Subcutaneous abdominal adipose tissue (tissue), 5 donors: Measurements from ENCODE around the gene BMP2K.

Source experiments
- H3K27ac ChIP-seq: one replicate; pipeline ENCODE4 v1.7.0; 2013; ENCODE audit warnings: low read depth, mild to moderate bottlenecking, inconsistent platforms, low read length, moderate library complexity
- H3K27me3 ChIP-seq, 5 donors: one replicate each; pipeline ENCODE4 v1.7.0; 2013; ENCODE audit warnings: low read length in 5 of 5, inconsistent platforms in 1 of 5; ENCODE audit not compliant: control insufficient read depth in 5 of 5, insufficient read depth in 4 of 5
- H3K36me3 ChIP-seq, 5 donors: one replicate each; pipeline ENCODE4 v1.7.0; 2013; ENCODE audit warnings: low read length in 5 of 5; ENCODE audit not compliant: control insufficient read depth in 5 of 5, insufficient read depth in 5 of 5
- H3K4me1 ChIP-seq, 5 donors: one replicate each; pipeline ENCODE4 v1.7.0; 2013; ENCODE audit warnings: low read length in 5 of 5, mild to moderate bottlenecking in 3 of 5, moderate library complexity in 1 of 5; ENCODE audit not compliant: control insufficient read depth in 5 of 5, insufficient read depth in 5 of 5
- H3K4me3 ChIP-seq, 5 donors: one replicate each; pipeline ENCODE4 v1.7.0; 2013; ENCODE audit warnings: low read length in 5 of 5, low read depth in 1 of 5
- H3K9ac ChIP-seq, 5 donors: one replicate each; pipeline ENCODE4 v1.7.0; 2013; ENCODE audit warnings: low read length in 5 of 5, mild to moderate bottlenecking in 4 of 5, moderate library complexity in 3 of 5
- H3K9me3 ChIP-seq, 5 donors: one replicate each; pipeline ENCODE4 v1.7.0; 2013; ENCODE audit warnings: low read length in 5 of 5; ENCODE audit not compliant: control insufficient read depth in 5 of 5
- donor health status: healthy.
- donor health status: healthy.
- donor health status: healthy.
- donor health status: healthy.
- donor health status: healthy.

BMP2K gene

GRCh38 chr4:78776079-78776728, at the start of gene BMP2K:
Gene BMP2K, plus strand, starts transcription at chr4:78776350. Its CDS starts 194 bp downstream, at chr4:78776544.
- H3K4me3 ChIP-seq, result peak within 1 kb of the TSS; percentile 86 to 96 (median 92)
- no peaks in the 10 kb centered on the region for H3K9me3 ChIP-seq
- H3K36me3 ChIP-seq, result no peaks in the 10 kb centered on the region
- no peaks in the 10 kb centered on the region for H3K27me3 ChIP-seq
- H3K4me1 ChIP-seq, result peaks cover 0 to 34% (median 25%) of the 10 kb centered on the region in 5 donors
- H3K9ac ChIP-seq, result peak within 1 kb of the TSS; percentile 75 to 99 (median 97)
- H3K27ac ChIP-seq, result peak within 1 kb of the TSS; percentile 95

- Histone ChIP-seq H3K36me3 (no peaks in the 10 kb centered on the region), H3K4me1 (peaks cover 0 to 11% (median 0%) of the 10 kb centered on the region in 5 donors), H3K27ac (no peak overlapping the region), H3K9ac (no peak overlapping the region), H3K27me3 (no peaks in the 10 kb centered on the region), H3K9me3 (no peaks in the 10 kb centered on the region), H3K4me3 (no peak overlapping the region)
These were observed 49.6 kb upstream of the BMP2K start for GRCh38 chr4:78726546-78726945.

- no peak overlapping the region for H3K27ac ChIP-seq
- no peaks in the 10 kb centered on the region for H3K4me1 ChIP-seq
- H3K4me3 ChIP-seq, result no peak overlapping the region
- H3K9me3 ChIP-seq, result no peaks in the 10 kb centered on the region
- H3K9ac ChIP-seq, result no peak overlapping the region
- no peaks in the 10 kb centered on the region for H3K27me3 ChIP-seq
- no peaks in the 10 kb centered on the region for H3K36me3 ChIP-seq
These were observed 43.6 kb upstream of the BMP2K start for GRCh38 chr4:78732332-78733104.

- Histone ChIP-seq H3K36me3 (no peaks in the 10 kb centered on the region), H3K4me1 (no peaks in the 10 kb centered on the region), H3K27me3 (no peaks in the 10 kb centered on the region), H3K9me3 (no peaks in the 10 kb centered on the region), H3K9ac (no peak overlapping the region), H3K27ac (no peak overlapping the region), H3K4me3 (no peak overlapping the region)
These were observed 41.5 kb upstream of the BMP2K start for GRCh38 chr4:78734441-78735162.

- no peaks in the 10 kb centered on the region for H3K36me3 ChIP-seq
- no peaks in the 10 kb centered on the region for H3K9me3 ChIP-seq
- no peak overlapping the region for H3K4me3 ChIP-seq
- H3K27ac ChIP-seq, result no peak overlapping the region
- H3K9ac ChIP-seq, result no peak overlapping the region
- no peaks in the 10 kb centered on the region for H3K27me3 ChIP-seq
- no peaks in the 10 kb centered on the region for H3K4me1 ChIP-seq
These were observed 40.5 kb upstream of the BMP2K start for GRCh38 chr4:78735697-78736096.

- H3K4me1 ChIP-seq, result no peaks in the 10 kb centered on the region
- no peaks in the 10 kb centered on the region for H3K27me3 ChIP-seq
- H3K27ac ChIP-seq, result no peak overlapping the region
- no peak overlapping the region for H3K4me3 ChIP-seq
- H3K9me3 ChIP-seq, result no peaks in the 10 kb centered on the region
- no peaks in the 10 kb centered on the region for H3K36me3 ChIP-seq
- no peak overlapping the region for H3K9ac ChIP-seq
These were observed 39.1 kb upstream of the BMP2K start for GRCh38 chr4:78737035-78737434.

- no peaks in the 10 kb centered on the region for H3K4me1 ChIP-seq
- no peak overlapping the region for H3K9ac ChIP-seq
- no peaks in the 10 kb centered on the region for H3K27me3 ChIP-seq
- H3K36me3 ChIP-seq, result no peaks in the 10 kb centered on the region
- H3K4me3 ChIP-seq, result no peak overlapping the region
- no peaks in the 10 kb centered on the region for H3K9me3 ChIP-seq
- H3K27ac ChIP-seq, result no peak overlapping the region
These were observed 38.2 kb upstream of the BMP2K start for GRCh38 chr4:78737973-78738372.

- H3K9ac ChIP-seq, result no peak overlapping the region
- H3K36me3 ChIP-seq, result no peaks in the 10 kb centered on the region
- H3K9me3 ChIP-seq, result no peaks in the 10 kb centered on the region
These were observed 33.9 kb upstream of the BMP2K start for GRCh38 chr4:78742300-78742699.

GRCh38 chr4:78747475-78747922, 28.7 kb upstream of the BMP2K start:
- H3K27me3 ChIP-seq, result no peaks in the 10 kb centered on the region
- H3K9ac ChIP-seq, result no peak overlapping the region

More at GRCh38 chr4:78742300-78742699, 33.9 kb upstream of the BMP2K start:
- Histone ChIP-seq H3K27me3 (no peaks in the 10 kb centered on the region), H3K4me3 (no peak overlapping the region), H3K4me1 (peaks cover 0 to under 1% (median 0%) of the 10 kb centered on the region in 5 donors), H3K27ac (no peak overlapping the region)

GRCh38 chr4:78748381-78748780, 27.8 kb upstream of the BMP2K start:
- Histone ChIP-seq H3K4me3 (no peak overlapping the region), H3K9me3 (no peaks in the 10 kb centered on the region), H3K27ac (no peak overlapping the region), H3K4me1 (peaks cover 0 to 13% (median 0%) of the 10 kb centered on the region in 5 donors), H3K27me3 (no peaks in the 10 kb centered on the region), H3K36me3 (no peaks in the 10 kb centered on the region), H3K9ac (no peak overlapping the region)

More at GRCh38 chr4:78747475-78747922, 28.7 kb upstream of the BMP2K start:
- Histone ChIP-seq H3K36me3 (no peaks in the 10 kb centered on the region), H3K4me3 (no peak overlapping the region), H3K4me1 (peaks cover 0 to 13% (median 0%) of the 10 kb centered on the region in 5 donors), H3K27ac (no peak overlapping the region), H3K9me3 (no peaks in the 10 kb centered on the region)
